GM23338 (cell line): Measurements from ENCODE around the gene PSD. TPM values are rescaled to one million over a fixed set of nuclear protein-coding genes. Genes with fewer than 3 reads are reported as not detected.

ENCODE experiments used
- ATAC-seq: fragments of 200-7000 bp; cut with Tn5 transposase; 3 replicates; pipeline ENCODE4 v1.9.1; 2020
- DNase-seq: peaks from one replicate; pipeline ENCODE4 v3.0.0-alpha.2; 2015; ENCODE audit warnings: low spot score
- H2AFZ ChIP-seq: fragments of 200-600 bp; sonication (generic); 2 replicates; pipeline ENCODE4 v1.8.0; 2016; ENCODE audit warnings: antibody characterized with exemption, mild to moderate bottlenecking, moderate library complexity
- H3F3A ChIP-seq: fragments of 200-600 bp; sonication (generic); replicated peaks from 2 replicates; pipeline ENCODE4 v1.8.0; 2017; ENCODE audit warnings: antibody characterized with exemption, mixed run types, low read depth
- H3K27ac ChIP-seq: fragments of 200-600 bp; sonication (generic); 2 replicates; pipeline ENCODE4 v1.6.1; 2016; ENCODE audit warnings: low read depth
- H3K27me3 ChIP-seq: fragments of 200-600 bp; sonication (generic); 2 replicates; pipeline ENCODE4 v1.8.0; 2016; ENCODE audit warnings: mild to moderate bottlenecking, mixed run types, moderate library complexity; ENCODE audit not compliant: insufficient read depth
- H3K36me3 ChIP-seq: fragments of 200-600 bp; sonication (generic); 2 replicates; pipeline ENCODE4 v1.8.0; 2016; ENCODE audit warnings: mild to moderate bottlenecking; ENCODE audit not compliant: insufficient read depth
- H3K4me1 ChIP-seq: fragments of 200-600 bp; sonication (generic); 2 replicates; pipeline ENCODE4 v1.8.0; 2016; ENCODE audit warnings: mild to moderate bottlenecking, moderate library complexity; ENCODE audit not compliant: insufficient read depth
- H3K4me2 ChIP-seq: fragments of 200-600 bp; sonication (generic); 2 replicates; pipeline ENCODE4 v1.7.1; 2017; ENCODE audit warnings: mixed run types
- H3K4me3 ChIP-seq: fragments of 200-600 bp; sonication (generic); 2 replicates; pipeline ENCODE4 v1.6.1; 2016; ENCODE audit warnings: mixed run types
- H3K79me2 ChIP-seq: fragments of 200-600 bp; sonication (generic); replicated peaks from 2 replicates; pipeline ENCODE4 v1.8.0; 2017; ENCODE audit warnings: mild to moderate bottlenecking; ENCODE audit not compliant: insufficient read depth
- H3K9me2 ChIP-seq: fragments of 200-600 bp; sonication (generic); 2 replicates; pipeline ENCODE4 v1.8.0; 2017; ENCODE audit not compliant: insufficient read depth
- H4K20me1 ChIP-seq: fragments of 200-600 bp; sonication (generic); replicated peaks from 2 replicates; pipeline ENCODE4 v1.8.0; 2017; ENCODE audit warnings: mild to moderate bottlenecking; ENCODE audit not compliant: insufficient read depth
- H3K27ac Mint-ChIP-seq: 2 replicates; pipeline ENCODE4 v1.8.0; 2020; ENCODE audit warnings: inconsistent platforms, mild to moderate bottlenecking, moderate library complexity, mixed read lengths
- H3K27me3 Mint-ChIP-seq: 3 replicates; pipeline ENCODE4 v1.8.0; 2022; ENCODE audit warnings: low read depth, mild to moderate bottlenecking, moderate library complexity, mixed read lengths, inconsistent platforms; ENCODE audit not compliant: insufficient read depth, poor library complexity
- H3K36me3 Mint-ChIP-seq: 3 replicates; pipeline ENCODE4 v1.8.0; 2021; ENCODE audit warnings: low read depth, mild to moderate bottlenecking, inconsistent platforms, moderate library complexity, mixed read lengths
- H3K4me1 Mint-ChIP-seq: 3 replicates; pipeline ENCODE4 v1.8.0; 2020; ENCODE audit warnings: mild to moderate bottlenecking, inconsistent platforms, mixed read lengths
- H3K4me3 Mint-ChIP-seq: 3 replicates; pipeline ENCODE4 v1.8.0; 2021; ENCODE audit warnings: moderate library complexity, mild to moderate bottlenecking, inconsistent platforms, mixed read lengths
- H3K9me3 Mint-ChIP-seq: 3 replicates; pipeline ENCODE4 v1.8.0; 2020; ENCODE audit warnings: moderate library complexity, mild to moderate bottlenecking, inconsistent platforms, mixed read lengths
- CREB1 ChIP-seq: fragments of 250-450 bp; sonication (Bioruptor Pico); IDR thresholded peaks from 2 replicates; pipeline ENCODE4 v1.5.0; 2020; ENCODE audit warnings: low read depth, mild to moderate bottlenecking, moderate library complexity
- EZH2 ChIP-seq: fragments of 200-600 bp; sonication (generic); IDR thresholded peaks from one replicate; pipeline ENCODE4 v1.8.0; 2017; ENCODE audit warnings: antibody characterized with exemption, mild to moderate bottlenecking, low read depth; ENCODE audit not compliant: unreplicated experiment
- EZH2phosphoT487 ChIP-seq: fragments of 200-600 bp; sonication (generic); IDR thresholded peaks from one replicate; pipeline ENCODE4 v1.8.1; 2018; ENCODE audit warnings: antibody characterized with exemption; ENCODE audit not compliant: unreplicated experiment
- JUNB ChIP-seq: IDR thresholded peaks from one replicate; pipeline ENCODE4 v1.6.1; 2016; ENCODE audit warnings: antibody characterized with exemption; ENCODE audit not compliant: unreplicated experiment
- NANOG ChIP-seq: IDR thresholded peaks from 2 replicates; pipeline ENCODE4 v1.6.1; 2016; ENCODE audit warnings: antibody characterized with exemption, borderline replicate concordance
- POLR2AphosphoS5 ChIP-seq: IDR thresholded peaks from 2 replicates; pipeline ENCODE4 v1.6.1; 2016; ENCODE audit warnings: antibody characterized with exemption, low read depth
- STAT1 ChIP-seq: IDR thresholded peaks from one replicate; pipeline ENCODE4 v1.6.1; 2016; ENCODE audit warnings: antibody characterized with exemption; ENCODE audit not compliant: unreplicated experiment
- ZNF114 ChIP-seq: fragments of 250-450 bp; sonication (Bioruptor Pico); IDR thresholded peaks from 2 replicates; pipeline ENCODE4 v1.5.0; 2020; ENCODE audit warnings: mild to moderate bottlenecking, moderate library complexity
- ZNF331 ChIP-seq: fragments of 250-450 bp; sonication (Bioruptor Pico); IDR thresholded peaks from 2 replicates; pipeline ENCODE4 v1.5.0; 2020; ENCODE audit warnings: low read depth, mild to moderate bottlenecking, moderate library complexity
- polyA plus RNA-seq: library from polyadenylated mRNA; unstranded; fragments of >200 nt; fragmentation: Nextera tagmentation; extraction: Ambion mirVana; gene quantifications from 2 replicates; pipeline ENCODE4 v1.2.1, GENCODE V29; 2016
- total RNA-seq: library from RNA; depleted of rRNA; stranded (reverse); fragments of >200 nt; shearing (Covaris generic); gene quantifications from 2 replicates; pipeline ENCODE4 v1.2.3, GENCODE V29; 2014
- TF ChIP-seq, protein P1 (sequence below): IDR thresholded peaks from 2 replicates; pipeline ENCODE4 v1.6.1; 2016; ENCODE audit warnings: antibody characterized with exemption
- TF ChIP-seq, protein P2 (sequence below): fragments of 250-450 bp; sonication (Bioruptor Pico); IDR thresholded peaks from 2 replicates; pipeline ENCODE4 v1.5.0; 2020; ENCODE audit warnings: mild to moderate bottlenecking, moderate library complexity
- TF ChIP-seq, protein P3 (sequence below), 2 experiments: fragments of 200-600 bp in 1 of 2; sonication (generic) in 1 of 2; conservative IDR thresholded peaks; 2 replicates each; pipeline versions ENCODE4 v1.5.1 to v1.6.1; 2016 to 2017; ENCODE audit warnings: antibody characterized with exemption in 2 of 2, low read depth in 2 of 2, mild to moderate bottlenecking in 2 of 2, moderate library complexity in 1 of 2
- TF ChIP-seq, protein P4 (sequence below): IDR thresholded peaks from one replicate; pipeline ENCODE4 v1.6.1; 2018; ENCODE audit warnings: antibody characterized with exemption; ENCODE audit not compliant: unreplicated experiment

Gene PSD
- total and polyA plus RNA-seq, 2 experiments from 2014 or later = 1.9 to 6.8 TPM

DNA sequence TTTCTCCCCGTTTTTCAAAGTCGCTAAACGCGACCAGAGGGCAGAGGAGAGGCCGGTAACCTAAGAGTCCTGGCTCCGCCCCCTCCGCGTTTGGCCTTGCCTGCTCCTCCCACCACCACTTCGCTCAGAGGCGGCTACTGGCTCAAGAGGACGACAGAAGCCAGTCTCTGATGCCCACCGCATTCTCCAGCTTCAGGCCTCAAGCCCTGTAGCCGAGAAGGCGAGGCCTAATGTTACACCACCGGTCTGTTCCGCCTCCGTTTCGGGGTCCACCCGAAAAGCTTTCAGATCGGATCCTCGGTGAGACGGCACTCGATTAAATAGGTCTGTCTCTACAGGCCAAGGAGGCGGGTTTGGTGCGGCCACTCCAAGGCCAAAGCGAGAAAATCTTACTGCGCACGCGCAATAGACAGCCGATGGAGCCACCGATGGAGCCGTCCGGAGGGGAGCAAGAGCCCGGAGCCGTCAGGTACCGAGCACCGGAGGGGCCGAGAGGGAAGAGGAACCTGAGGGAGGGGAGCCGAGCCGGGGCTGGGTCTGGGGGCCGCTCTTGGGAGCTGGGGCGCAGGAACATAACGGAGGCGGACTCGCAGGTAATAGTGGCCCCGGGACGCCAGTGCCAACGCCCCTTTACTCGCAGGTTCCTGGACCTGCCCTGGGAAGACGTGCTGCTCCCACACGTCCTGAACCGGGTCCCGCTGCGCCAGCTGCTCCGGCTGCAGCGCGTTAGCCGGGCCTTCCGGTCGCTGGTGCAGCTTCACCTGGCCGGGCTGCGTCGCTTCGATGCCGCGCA lies 2.3 kb upstream of the PSD start, which contains the start of gene FBXL15:
FBXL15 (plus strand) TSS at position 123 of the 793 bp plus-strand sequence; CDS start at position 417, 294 bp downstream.
- H4K20me1 ChIP-seq = no peaks in the 10 kb centered on the region; the same call in none of the 2 replicates
- no peak for TF ChIP-seq STAT1
- no peak for TF ChIP-seq ZNF114 (CRISPR knock-in tag)
- peak; percentile 84 for TF ChIP-seq POLR2AphosphoS5
- TF ChIP-seq CREB1 (CRISPR knock-in tag) = peak; percentile 70; the same call in 1 of the 2 replicates
- no peak for TF ChIP-seq EZH2phosphoT487
- TF ChIP-seq, protein P1, sequence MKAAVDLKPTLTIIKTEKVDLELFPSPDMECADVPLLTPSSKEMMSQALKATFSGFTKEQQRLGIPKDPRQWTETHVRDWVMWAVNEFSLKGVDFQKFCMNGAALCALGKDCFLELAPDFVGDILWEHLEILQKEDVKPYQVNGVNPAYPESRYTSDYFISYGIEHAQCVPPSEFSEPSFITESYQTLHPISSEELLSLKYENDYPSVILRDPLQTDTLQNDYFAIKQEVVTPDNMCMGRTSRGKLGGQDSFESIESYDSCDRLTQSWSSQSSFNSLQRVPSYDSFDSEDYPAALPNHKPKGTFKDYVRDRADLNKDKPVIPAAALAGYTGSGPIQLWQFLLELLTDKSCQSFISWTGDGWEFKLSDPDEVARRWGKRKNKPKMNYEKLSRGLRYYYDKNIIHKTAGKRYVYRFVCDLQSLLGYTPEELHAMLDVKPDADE = peak; percentile 72; the same call in 1 of the 2 replicates
- TF ChIP-seq, protein P2, sequence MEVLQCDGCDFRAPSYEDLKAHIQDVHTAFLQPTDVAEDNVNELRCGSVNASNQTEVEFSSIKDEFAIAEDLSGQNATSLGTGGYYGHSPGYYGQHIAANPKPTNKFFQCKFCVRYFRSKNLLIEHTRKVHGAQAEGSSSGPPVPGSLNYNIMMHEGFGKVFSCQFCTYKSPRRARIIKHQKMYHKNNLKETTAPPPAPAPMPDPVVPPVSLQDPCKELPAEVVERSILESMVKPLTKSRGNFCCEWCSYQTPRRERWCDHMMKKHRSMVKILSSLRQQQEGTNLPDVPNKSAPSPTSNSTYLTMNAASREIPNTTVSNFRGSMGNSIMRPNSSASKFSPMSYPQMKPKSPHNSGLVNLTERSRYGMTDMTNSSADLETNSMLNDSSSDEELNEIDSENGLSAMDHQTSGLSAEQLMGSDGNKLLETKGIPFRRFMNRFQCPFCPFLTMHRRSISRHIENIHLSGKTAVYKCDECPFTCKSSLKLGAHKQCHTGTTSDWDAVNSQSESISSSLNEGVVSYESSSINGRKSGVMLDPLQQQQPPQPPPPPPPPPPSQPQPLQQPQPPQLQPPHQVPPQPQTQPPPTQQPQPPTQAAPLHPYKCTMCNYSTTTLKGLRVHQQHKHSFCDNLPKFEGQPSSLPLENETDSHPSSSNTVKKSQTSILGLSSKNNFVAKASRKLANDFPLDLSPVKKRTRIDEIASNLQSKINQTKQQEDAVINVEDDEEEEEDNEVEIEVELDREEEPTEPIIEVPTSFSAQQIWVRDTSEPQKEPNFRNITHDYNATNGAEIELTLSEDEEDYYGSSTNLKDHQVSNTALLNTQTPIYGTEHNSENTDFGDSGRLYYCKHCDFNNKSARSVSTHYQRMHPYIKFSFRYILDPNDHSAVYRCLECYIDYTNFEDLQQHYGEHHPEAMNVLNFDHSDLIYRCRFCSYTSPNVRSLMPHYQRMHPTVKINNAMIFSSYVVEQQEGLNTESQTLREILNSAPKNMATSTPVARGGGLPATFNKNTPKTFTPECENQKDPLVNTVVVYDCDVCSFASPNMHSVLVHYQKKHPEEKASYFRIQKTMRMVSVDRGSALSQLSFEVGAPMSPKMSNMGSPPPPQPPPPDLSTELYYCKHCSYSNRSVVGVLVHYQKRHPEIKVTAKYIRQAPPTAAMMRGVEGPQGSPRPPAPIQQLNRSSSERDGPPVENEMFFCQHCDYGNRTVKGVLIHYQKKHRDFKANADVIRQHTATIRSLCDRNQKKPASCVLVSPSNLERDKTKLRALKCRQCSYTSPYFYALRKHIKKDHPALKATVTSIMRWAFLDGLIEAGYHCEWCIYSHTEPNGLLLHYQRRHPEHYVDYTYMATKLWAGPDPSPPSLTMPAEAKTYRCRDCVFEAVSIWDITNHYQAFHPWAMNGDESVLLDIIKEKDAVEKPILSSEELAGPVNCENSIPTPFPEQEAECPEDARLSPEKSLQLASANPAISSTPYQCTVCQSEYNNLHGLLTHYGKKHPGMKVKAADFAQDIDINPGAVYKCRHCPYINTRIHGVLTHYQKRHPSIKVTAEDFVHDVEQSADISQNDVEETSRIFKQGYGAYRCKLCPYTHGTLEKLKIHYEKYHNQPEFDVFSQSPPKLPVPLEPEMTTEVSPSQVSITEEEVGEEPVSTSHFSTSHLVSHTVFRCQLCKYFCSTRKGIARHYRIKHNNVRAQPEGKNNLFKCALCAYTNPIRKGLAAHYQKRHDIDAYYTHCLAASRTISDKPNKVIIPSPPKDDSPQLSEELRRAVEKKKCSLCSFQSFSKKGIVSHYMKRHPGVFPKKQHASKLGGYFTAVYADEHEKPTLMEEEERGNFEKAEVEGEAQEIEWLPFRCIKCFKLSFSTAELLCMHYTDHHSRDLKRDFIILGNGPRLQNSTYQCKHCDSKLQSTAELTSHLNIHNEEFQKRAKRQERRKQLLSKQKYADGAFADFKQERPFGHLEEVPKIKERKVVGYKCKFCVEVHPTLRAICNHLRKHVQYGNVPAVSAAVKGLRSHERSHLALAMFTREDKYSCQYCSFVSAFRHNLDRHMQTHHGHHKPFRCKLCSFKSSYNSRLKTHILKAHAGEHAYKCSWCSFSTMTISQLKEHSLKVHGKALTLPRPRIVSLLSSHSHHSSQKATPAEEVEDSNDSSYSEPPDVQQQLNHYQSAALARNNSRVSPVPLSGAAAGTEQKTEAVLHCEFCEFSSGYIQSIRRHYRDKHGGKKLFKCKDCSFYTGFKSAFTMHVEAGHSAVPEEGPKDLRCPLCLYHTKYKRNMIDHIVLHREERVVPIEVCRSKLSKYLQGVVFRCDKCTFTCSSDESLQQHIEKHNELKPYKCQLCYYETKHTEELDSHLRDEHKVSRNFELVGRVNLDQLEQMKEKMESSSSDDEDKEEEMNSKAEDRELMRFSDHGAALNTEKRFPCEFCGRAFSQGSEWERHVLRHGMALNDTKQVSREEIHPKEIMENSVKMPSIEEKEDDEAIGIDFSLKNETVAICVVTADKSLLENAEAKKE (CRISPR knock-in tag) = no peak
- TF ChIP-seq ZNF331 (CRISPR knock-in tag) = no peak
- TF ChIP-seq, protein P3, sequence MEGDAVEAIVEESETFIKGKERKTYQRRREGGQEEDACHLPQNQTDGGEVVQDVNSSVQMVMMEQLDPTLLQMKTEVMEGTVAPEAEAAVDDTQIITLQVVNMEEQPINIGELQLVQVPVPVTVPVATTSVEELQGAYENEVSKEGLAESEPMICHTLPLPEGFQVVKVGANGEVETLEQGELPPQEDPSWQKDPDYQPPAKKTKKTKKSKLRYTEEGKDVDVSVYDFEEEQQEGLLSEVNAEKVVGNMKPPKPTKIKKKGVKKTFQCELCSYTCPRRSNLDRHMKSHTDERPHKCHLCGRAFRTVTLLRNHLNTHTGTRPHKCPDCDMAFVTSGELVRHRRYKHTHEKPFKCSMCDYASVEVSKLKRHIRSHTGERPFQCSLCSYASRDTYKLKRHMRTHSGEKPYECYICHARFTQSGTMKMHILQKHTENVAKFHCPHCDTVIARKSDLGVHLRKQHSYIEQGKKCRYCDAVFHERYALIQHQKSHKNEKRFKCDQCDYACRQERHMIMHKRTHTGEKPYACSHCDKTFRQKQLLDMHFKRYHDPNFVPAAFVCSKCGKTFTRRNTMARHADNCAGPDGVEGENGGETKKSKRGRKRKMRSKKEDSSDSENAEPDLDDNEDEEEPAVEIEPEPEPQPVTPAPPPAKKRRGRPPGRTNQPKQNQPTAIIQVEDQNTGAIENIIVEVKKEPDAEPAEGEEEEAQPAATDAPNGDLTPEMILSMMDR (conservative IDR thresholded peaks at IDR 0.05; ENCODE audit: low read depth in 2 of 2) = no peak
- no peak for TF ChIP-seq NANOG
- TF ChIP-seq, protein P4, sequence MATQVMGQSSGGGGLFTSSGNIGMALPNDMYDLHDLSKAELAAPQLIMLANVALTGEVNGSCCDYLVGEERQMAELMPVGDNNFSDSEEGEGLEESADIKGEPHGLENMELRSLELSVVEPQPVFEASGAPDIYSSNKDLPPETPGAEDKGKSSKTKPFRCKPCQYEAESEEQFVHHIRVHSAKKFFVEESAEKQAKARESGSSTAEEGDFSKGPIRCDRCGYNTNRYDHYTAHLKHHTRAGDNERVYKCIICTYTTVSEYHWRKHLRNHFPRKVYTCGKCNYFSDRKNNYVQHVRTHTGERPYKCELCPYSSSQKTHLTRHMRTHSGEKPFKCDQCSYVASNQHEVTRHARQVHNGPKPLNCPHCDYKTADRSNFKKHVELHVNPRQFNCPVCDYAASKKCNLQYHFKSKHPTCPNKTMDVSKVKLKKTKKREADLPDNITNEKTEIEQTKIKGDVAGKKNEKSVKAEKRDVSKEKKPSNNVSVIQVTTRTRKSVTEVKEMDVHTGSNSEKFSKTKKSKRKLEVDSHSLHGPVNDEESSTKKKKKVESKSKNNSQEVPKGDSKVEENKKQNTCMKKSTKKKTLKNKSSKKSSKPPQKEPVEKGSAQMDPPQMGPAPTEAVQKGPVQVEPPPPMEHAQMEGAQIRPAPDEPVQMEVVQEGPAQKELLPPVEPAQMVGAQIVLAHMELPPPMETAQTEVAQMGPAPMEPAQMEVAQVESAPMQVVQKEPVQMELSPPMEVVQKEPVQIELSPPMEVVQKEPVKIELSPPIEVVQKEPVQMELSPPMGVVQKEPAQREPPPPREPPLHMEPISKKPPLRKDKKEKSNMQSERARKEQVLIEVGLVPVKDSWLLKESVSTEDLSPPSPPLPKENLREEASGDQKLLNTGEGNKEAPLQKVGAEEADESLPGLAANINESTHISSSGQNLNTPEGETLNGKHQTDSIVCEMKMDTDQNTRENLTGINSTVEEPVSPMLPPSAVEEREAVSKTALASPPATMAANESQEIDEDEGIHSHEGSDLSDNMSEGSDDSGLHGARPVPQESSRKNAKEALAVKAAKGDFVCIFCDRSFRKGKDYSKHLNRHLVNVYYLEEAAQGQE = peak; percentile 41
- TF ChIP-seq JUNB = no peak
- TF ChIP-seq EZH2 = no peak
- H3F3A ChIP-seq = peaks cover 27% of the 10 kb centered on the region
- ATAC-seq (peak; percentile 33), DNase-seq (peak; percentile 98)
- H3K27me3 Mint-ChIP-seq = peaks cover 40% of the 10 kb centered on the region
- H3K27ac ChIP-seq = peak within 1 kb of the TSS; percentile 95
- peak within 1 kb of the TSS; percentile 97 for H3K4me3 Mint-ChIP-seq
- peak within 1 kb of the TSS; percentile 100 for H3K4me2 ChIP-seq
- peaks cover 16% of the 10 kb centered on the region for H3K36me3 Mint-ChIP-seq
- 0 out of 2 replicates have a peak, but pooled peaks cover 6% of the 10 kb centered on the region for H3K27me3 ChIP-seq
- peak within 1 kb of the TSS; percentile 82 for H3K4me3 ChIP-seq
- no peaks in the 10 kb centered on the region; the same call in 2 of the 3 replicates for H3K9me3 Mint-ChIP-seq
- peaks cover 15% of the 10 kb centered on the region for H3K4me1 ChIP-seq
- peak within 1 kb of the TSS; percentile 97 for H3K27ac Mint-ChIP-seq
- H3K79me2 ChIP-seq = no peaks in the 10 kb centered on the region
- H3K4me1 Mint-ChIP-seq = peaks cover 19% of the 10 kb centered on the region
- H2AFZ ChIP-seq = peak within 1 kb of the TSS; percentile 95
- no peaks in the 10 kb centered on the region for H3K9me2 ChIP-seq
- H3K36me3 ChIP-seq = no peaks in the 10 kb centered on the region; the same call in 1 of the 2 replicates
